ENCODE measurements around the gene TPBG.
"Not testable (repeated sequence)": the region's sequence is repeated elsewhere in the genome, so short reads cannot be mapped to it uniquely, and the experiment has no call there.

TPBG gene

DNA sequence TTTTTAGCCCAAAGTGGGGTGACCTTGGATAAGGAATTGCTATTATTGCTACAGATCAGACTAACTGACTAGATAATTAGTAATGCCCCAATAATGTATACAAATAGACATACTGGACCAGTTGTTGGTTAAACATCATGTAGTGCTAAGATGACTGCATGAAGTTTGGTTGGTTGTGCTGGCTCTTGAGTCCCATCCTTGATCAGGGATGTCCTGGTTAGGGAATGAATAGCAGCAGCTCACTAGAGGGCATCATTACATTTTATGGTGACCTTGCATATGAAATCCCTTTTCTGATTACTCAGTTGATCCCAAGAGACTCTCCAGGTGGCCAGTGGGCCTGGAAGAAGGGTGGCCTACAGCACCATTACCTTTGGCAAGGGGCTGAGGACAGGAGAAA, 10.9 kb downstream of the TPBG start:
- no peak for DNase-seq (ENCODE audit: low spot score)

GRCh38 chr6:82376636-82377035, 13.0 kb downstream of the TPBG start:
- no peak for DNase-seq (ENCODE audit: low spot score)

DNA sequence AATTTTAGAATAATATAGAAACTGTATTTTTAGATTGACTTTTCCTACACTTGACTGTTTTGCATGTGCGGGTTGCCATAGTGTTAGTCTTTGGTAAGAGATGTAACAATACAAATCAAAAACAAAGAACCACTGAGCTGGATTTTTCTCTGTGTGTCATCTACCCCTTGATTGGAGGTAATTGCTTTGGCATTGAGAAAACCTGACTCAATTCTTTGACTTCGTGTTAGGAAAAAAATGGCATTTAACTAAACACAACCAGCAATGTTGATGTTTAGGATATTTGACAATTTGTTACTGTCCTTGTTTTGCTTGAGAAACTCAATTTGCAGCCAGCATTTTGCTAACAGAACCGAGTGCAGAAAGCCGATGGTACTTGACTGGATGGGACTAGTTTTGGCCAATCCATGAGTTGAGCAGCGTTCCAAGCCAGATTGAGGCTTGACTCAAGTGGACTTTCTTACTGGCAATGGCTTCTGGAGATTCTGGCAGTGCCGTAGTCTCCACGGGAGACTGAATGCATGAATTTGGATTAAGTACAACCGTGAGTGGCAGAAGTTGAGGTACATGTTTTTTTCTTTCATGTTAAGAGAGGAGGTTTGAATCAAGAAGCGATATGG, 17.1 kb downstream of the TPBG start:
- DNase-seq (ENCODE audit: low spot score) = no peak

GRCh38 chr6:82381278-82381677, 17.7 kb downstream of the TPBG start:
- no peak for DNase-seq (ENCODE audit: low spot score)

- DNase-seq (ENCODE audit: low spot score) = no peak
Measured at GRCh38 chr6:82385102-82385501, 21.5 kb downstream of the TPBG start.

DNA sequence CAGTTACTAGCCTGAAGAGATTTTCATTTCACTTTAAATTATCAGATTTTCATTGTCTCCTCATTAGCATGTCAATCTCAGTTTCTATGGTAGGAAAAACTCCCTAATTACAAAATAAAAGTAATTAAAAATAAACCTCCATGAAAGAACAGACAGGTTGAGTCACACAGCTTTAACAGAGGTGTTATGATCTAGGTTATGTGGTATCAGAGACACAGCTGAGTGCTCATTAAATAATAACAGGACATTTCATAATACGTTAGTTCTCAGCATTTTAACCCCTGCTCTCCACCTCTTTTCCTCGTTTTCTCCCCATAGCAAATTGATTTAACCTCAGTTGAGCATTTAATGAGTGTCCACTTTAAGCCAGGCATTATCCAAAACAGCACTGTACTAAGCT, 21.9 kb downstream of the TPBG start:
- DNase-seq (ENCODE audit: low spot score) = no peak

DNA sequence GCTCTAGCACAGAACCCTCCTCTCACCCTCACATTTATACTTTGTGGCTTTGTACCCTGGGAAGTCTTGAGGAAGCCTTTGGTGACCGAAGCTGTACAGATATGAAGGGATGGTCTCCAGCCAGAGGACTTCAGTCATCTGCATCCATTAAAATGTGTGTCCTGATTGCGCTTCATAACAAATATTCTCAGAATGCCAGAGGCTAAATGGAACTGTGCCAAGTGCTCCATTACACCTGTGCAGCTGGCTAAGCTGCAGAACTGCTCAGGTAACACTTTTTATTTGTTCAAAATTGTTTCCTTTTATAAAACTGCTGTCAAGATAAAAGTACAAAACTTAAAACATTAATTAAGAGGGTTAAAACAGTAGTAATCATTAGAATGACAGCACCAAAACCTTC, 22.3 kb downstream of the TPBG start:
- DNase-seq (ENCODE audit: low spot score) = no peak

GRCh38 chr6:82394770-82395169, 31.2 kb downstream of the TPBG start:
- not testable (repeated sequence) for DNase-seq (ENCODE audit: low spot score)

GRCh38 chr6:82396964-82397751, 33.5 kb downstream of the TPBG start:
- no peak for DNase-seq (ENCODE audit: low spot score)

DNA sequence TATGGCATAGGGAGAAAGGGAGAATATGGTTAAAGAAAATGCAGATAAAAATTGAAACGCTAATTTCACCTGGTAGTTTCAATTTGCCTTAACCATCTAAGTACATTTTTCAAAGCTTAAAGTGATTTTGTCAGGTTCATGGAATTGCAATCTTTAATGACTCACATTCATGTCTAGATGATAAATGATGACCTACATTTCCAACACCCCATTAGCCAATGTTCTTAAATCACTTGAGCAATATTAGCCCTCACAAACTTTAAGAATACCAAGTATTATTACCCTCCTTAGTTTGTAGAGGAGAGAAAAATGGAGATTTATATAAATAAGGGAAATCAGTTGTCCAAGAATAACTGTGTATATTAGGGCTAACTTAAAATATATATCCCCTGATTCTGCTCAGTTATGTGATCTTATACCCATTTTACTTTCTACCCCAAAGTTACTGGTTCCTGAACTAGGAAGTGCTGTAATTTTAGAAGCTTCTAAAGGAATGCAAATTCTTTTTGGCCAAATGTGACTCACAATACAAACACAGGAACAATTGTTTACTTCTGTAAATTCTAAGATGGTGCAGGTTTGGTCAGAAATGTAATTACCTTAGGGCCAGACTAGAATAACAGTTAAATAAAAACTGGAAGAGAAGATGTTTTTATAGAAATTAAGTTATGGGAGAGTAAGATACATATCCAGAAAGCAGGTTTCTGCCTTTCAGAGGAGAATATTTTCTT, 34.5 kb downstream of the TPBG start:
- DNase-seq (ENCODE audit: low spot score) = no peak

GRCh38 chr6:82408952-82409431, 45.4 kb downstream of the TPBG start:
- no peak for DNase-seq (ENCODE audit: low spot score)

- DNase-seq (ENCODE audit: low spot score) = no peak
Measured at GRCh38 chr6:82410151-82410648, 46.6 kb downstream of the TPBG start.

- DNase-seq (ENCODE audit: low spot score) = no peak
Measured at GRCh38 chr6:82413868-82414267, 50.3 kb downstream of the TPBG start.

GRCh38 chr6:82415820-82416219, 52.2 kb downstream of the TPBG start:
- DNase-seq (ENCODE audit: low spot score) = no peak

- no peak for DNase-seq (ENCODE audit: low spot score)
Measured at GRCh38 chr6:82416346-82416745, 52.7 kb downstream of the TPBG start.
